Karpas-422 (cell line): ENCODE measurements around the gene WIPI1. TPM values are rescaled to one million over a fixed set of nuclear protein-coding genes. Genes with fewer than 3 reads are reported as not detected.

Source experiments
- DNase-seq: peaks from one replicate; pipeline ENCODE4 v3.0.0-alpha.2; 2015
- H2AFZ ChIP-seq: fragments of 200-600 bp; sonication (generic); 2 replicates; pipeline ENCODE4 v1.6.1; 2014; ENCODE audit warnings: antibody characterized with exemption, low read length, mixed read lengths
- H3K27ac ChIP-seq: fragments of 200-600 bp; sonication (generic); 2 replicates; pipeline ENCODE4 v1.5.1; 2014; ENCODE audit warnings: mild to moderate bottlenecking, low read length, moderate library complexity
- H3K27me3 ChIP-seq: fragments of 200-600 bp; sonication (generic); 2 replicates; pipeline ENCODE4 v1.6.1; 2014; ENCODE audit warnings: low read length, mixed read lengths
- H3K36me3 ChIP-seq: fragments of 200-600 bp; sonication (generic); 2 replicates; pipeline ENCODE4 v1.6.1; 2014; ENCODE audit warnings: low read length, mixed read lengths; ENCODE audit not compliant: insufficient read depth
- H3K4me1 ChIP-seq: fragments of 200-600 bp; sonication (generic); 2 replicates; pipeline ENCODE4 v1.6.1; 2014; ENCODE audit warnings: mild to moderate bottlenecking, low read length, mixed read lengths
- H3K4me2 ChIP-seq: fragments of 200-600 bp; sonication (generic); 2 replicates; pipeline ENCODE4 v1.6.1; 2014; ENCODE audit warnings: low read length, low read depth, mild to moderate bottlenecking; ENCODE audit not compliant: poor library complexity, severe bottlenecking
- H3K4me3 ChIP-seq: fragments of 200-600 bp; sonication (generic); 2 replicates; pipeline ENCODE4 v1.5.1; 2014; ENCODE audit warnings: mild to moderate bottlenecking, antibody characterized with exemption, low read length, mixed read lengths
- H3K79me2 ChIP-seq: fragments of 200-600 bp; sonication (generic); 2 replicates; pipeline ENCODE4 v1.6.1; 2014; ENCODE audit warnings: mild to moderate bottlenecking, low read length, mixed read lengths
- H3K9ac ChIP-seq: fragments of 200-600 bp; sonication (generic); 2 replicates; pipeline ENCODE4 v1.6.0; 2014; ENCODE audit warnings: low read length
- H3K9me2 ChIP-seq: fragments of 200-600 bp; sonication (generic), shearing (Covaris generic); replicated peaks from 2 replicates; pipeline ENCODE4 v1.6.0; 2014; ENCODE audit warnings: mild to moderate bottlenecking, low read length, moderate library complexity; ENCODE audit not compliant: insufficient read depth
- H3K9me3 ChIP-seq: fragments of 300-700, 200-600 bp; sonication (generic); 2 replicates; pipeline ENCODE4 v1.6.1; 2014; ENCODE audit warnings: low read length, mixed read lengths
- H4K20me1 ChIP-seq: fragments of 200-600 bp; sonication (generic); 2 replicates; pipeline ENCODE4 v1.6.1; 2014; ENCODE audit warnings: mild to moderate bottlenecking, antibody characterized with exemption, low read length, low read depth; ENCODE audit not compliant: insufficient read depth
- total RNA-seq: library from RNA; depleted of rRNA; stranded (reverse); fragments of >200 nt; shearing (Covaris generic); gene quantifications from 2 replicates; pipeline ENCODE4 v1.2.3, GENCODE V29; 2014; ENCODE audit warnings: low replicate concordance

The WIPI1 gene
- total RNA-seq, 1 experiment from 2014 or later, result 28.7 TPM

DNA sequence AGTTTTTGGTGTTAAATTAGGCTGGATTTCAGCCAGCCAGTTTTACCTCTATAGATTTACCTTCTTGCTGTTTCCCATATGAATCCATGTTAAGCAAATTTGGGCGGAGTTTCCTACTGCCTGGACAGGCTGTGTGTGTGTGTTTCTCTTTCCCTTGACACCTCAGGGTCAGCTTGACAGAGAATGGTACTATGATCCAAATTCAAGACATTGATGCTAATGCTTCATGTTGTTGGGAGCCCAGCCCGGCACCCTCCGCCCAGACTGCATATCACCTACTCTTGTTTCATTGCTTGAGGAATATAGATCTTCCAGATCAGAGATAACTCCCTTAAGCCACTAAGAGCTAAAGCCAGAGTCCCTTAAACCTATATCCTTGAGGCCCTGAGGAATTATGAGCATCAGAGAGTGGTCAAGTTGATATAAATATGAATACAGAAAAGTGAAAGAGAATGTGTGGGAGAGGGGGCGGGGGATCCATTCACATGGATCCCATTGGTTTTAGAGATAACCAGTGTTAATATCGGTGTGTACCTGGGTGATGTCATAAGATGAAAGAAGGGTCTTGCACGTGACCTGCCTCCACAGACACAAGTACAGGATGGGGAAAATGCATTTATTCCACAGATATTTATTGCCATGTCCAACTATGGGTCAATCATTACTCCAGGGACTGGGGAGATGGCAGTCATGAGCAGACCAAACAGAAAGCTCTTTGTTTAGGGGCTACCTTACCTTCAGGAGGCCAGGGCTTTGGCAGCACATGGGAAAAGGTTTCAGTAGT is 69.7 kb downstream of the WIPI1 start:
- H3K9me3 ChIP-seq, result no peaks in the 10 kb centered on the region
- no peak for DNase-seq
- no peak overlapping the region for H2AFZ ChIP-seq
- H3K79me2 ChIP-seq, result no peaks in the 10 kb centered on the region
- H4K20me1 ChIP-seq, result no peaks in the 10 kb centered on the region
- H3K9me2 ChIP-seq, result no peaks in the 10 kb centered on the region
- no peaks in the 10 kb centered on the region for H3K4me1 ChIP-seq
- H3K27me3 ChIP-seq, result no peaks in the 10 kb centered on the region
- H3K36me3 ChIP-seq, result no peaks in the 10 kb centered on the region
- H3K4me3 ChIP-seq, result no peak overlapping the region
- no peak overlapping the region for H3K9ac ChIP-seq
- H3K27ac ChIP-seq, result no peak overlapping the region
- no peak overlapping the region for H3K4me2 ChIP-seq

DNA sequence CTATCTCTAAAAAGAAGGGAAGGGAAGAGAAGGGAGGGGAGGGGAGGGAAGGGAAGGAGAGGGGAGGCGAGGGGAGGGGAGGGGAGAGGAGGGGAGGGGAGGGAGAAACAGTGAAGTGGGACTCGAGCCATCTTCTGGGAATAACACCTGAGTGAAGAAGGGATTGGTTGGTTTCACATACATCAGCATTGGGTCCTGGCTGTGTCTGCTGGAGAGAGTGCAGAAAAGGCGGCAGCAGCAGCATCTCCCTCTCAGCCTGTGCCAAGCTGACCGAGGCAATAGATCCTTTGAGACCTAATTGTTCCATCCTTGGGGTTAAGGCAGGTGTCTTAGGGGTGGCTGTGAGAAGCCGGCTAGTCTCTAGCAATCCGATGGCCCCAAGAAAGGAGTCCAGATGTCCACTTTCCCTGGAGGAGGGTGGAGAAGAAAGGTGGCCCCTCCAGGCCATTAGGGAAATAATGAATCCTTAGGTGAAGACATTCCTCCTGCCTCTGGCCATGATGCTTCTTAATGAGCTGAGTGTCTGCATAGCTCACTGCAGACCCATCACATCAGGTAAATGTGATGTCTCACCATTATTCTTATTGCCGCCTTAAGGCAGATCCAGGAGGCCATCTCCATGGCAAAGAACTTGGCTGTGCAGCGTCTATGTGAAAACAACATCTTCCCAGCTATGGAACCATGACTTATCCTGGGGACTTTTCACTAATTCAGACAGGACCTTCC is 71.6 kb downstream of the WIPI1 start:
- Histone ChIP-seq H3K27me3 (no peaks in the 10 kb centered on the region), H3K27ac (no peak overlapping the region), H3K79me2 (no peaks in the 10 kb centered on the region), H3K9me2 (no peaks in the 10 kb centered on the region), H2AFZ (no peak overlapping the region), H3K36me3 (no peaks in the 10 kb centered on the region), H3K9me3 (no peaks in the 10 kb centered on the region), H3K4me3 (no peak overlapping the region), H3K4me1 (no peaks in the 10 kb centered on the region), H3K4me2 (no peak overlapping the region), H4K20me1 (no peaks in the 10 kb centered on the region), H3K9ac (no peak overlapping the region)
- no peak for DNase-seq

DNA sequence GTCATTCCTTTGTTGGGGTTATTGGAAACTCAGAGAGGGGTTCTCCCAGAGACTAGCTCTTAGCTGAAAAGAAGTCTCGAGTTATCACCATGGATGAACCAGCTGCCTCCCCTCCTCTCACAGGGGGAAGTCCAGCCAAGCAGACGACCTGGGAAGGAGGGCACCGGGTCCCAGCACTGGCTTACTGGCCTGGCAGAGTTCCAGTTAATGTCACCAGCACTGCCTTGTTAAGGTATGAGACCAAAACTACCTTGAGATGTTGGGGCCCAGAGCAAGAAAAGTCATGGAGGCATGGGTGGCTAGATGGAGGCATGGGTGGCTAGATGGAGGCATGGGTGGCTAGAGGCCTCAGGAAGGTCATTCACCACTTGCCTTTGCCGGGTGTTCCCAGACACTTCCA is 72.4 kb downstream of the WIPI1 start:
- Histone ChIP-seq H3K9me3 (no peaks in the 10 kb centered on the region), H3K36me3 (no peaks in the 10 kb centered on the region), H4K20me1 (no peaks in the 10 kb centered on the region), H2AFZ (no peak overlapping the region), H3K79me2 (no peaks in the 10 kb centered on the region), H3K4me2 (no peak overlapping the region), H3K4me1 (no peaks in the 10 kb centered on the region), H3K9me2 (no peaks in the 10 kb centered on the region), H3K4me3 (no peak overlapping the region), H3K27ac (no peak overlapping the region), H3K9ac (no peak overlapping the region), H3K27me3 (no peaks in the 10 kb centered on the region)
- no peak for DNase-seq

DNA sequence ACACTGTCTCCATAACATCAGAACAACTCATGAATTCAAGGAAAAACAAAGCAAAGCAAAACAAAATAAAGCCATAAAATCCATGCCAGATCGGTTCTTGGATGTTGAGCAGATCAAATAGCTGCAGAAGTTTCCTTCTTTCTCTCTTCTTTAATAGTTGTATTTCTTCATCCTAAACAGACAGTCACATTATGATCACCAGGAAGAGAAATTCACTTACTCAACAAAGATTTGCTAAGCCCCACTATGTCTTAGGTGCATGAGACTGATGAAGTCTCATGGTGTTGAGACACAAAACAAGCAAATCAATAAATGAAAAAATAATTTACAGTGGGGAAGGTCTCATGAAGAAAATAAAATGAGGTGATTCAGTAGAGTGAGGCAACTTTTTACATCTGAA is 72.8 kb downstream of the WIPI1 start:
- Histone ChIP-seq H4K20me1 (no peaks in the 10 kb centered on the region), H3K4me2 (no peak overlapping the region), H3K4me1 (no peaks in the 10 kb centered on the region), H3K9me2 (no peaks in the 10 kb centered on the region), H3K36me3 (no peaks in the 10 kb centered on the region), H3K9ac (no peak overlapping the region), H2AFZ (no peak overlapping the region), H3K27ac (no peak overlapping the region), H3K27me3 (no peaks in the 10 kb centered on the region), H3K9me3 (no peaks in the 10 kb centered on the region), H3K79me2 (no peaks in the 10 kb centered on the region), H3K4me3 (no peak overlapping the region)
- DNase-seq, result no peak

DNA sequence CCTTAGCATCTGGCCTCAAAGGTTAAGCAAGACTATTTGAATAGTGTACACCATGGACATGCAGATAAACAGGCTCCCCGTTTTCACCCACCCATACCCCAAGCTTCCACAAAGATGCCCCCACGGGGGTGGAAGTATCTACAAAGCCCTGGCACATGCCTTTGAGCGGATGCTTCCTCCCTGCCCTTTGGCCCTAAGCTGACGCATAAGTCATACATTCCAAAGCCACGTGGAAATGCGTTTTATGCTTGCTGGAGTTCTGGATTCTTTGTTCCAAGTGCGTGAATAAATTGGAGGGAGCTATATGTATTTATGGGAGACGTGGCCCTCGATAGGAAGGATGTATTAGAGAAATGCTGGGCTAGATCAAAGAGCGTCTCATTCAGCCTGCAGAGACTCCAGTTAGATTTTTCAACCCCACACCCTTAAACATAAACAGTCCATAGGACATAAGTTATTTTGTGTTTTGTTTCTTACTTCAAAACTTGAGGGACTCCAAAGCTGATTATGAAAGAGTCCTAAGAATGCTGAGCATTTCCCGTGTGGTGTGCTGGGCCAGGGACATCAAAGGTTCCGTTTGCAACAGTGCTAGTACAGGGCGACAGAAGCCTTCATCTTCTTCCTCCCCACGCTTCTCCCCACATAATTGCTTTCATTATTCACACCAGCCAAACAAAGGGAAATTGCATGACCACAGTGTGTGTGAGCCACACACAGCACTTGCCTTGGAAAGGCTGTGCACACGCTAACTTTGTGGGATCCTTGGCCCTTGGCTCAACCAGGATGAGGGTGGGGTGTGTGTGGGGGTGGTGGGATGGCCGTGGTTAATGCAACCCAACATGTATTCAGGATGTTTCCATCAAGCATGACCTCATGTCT is 73.6 kb downstream of the WIPI1 start:
- Histone ChIP-seq H3K4me2 (no peak overlapping the region), H4K20me1 (no peaks in the 10 kb centered on the region), H3K9me2 (no peaks in the 10 kb centered on the region), H3K27me3 (no peaks in the 10 kb centered on the region), H3K9me3 (no peaks in the 10 kb centered on the region), H3K36me3 (no peaks in the 10 kb centered on the region), H3K79me2 (no peaks in the 10 kb centered on the region), H3K9ac (no peak overlapping the region), H3K4me3 (no peak overlapping the region), H3K27ac (no peak overlapping the region), H3K4me1 (no peaks in the 10 kb centered on the region), H2AFZ (no peak overlapping the region)
- no peak for DNase-seq

DNA sequence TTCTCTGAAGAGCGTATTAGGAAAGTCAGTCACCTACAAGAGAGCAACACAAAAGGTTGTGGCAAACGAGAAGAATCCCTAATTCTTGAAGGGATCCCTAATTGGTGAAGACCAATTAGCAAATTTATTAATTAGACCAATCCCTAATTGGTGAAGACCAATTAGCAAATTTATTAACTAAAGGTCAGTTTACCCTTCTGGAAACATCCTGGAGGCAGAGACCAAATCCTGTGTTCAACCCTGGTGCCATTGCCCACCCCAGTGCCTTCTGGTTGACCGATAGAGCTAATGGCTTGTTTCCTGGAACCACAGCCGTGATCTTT is 74.2 kb downstream of the WIPI1 start:
- H3K27ac ChIP-seq, result no peak overlapping the region
- H4K20me1 ChIP-seq, result no peaks in the 10 kb centered on the region
- no peak overlapping the region for H3K4me2 ChIP-seq
- no peak overlapping the region for H3K9ac ChIP-seq
- no peak overlapping the region for H2AFZ ChIP-seq
- H3K36me3 ChIP-seq, result no peaks in the 10 kb centered on the region
- H3K9me3 ChIP-seq, result no peaks in the 10 kb centered on the region
- H3K4me1 ChIP-seq, result no peaks in the 10 kb centered on the region
- DNase-seq, result no peak
- no peaks in the 10 kb centered on the region for H3K27me3 ChIP-seq
- H3K9me2 ChIP-seq, result no peaks in the 10 kb centered on the region
- no peak overlapping the region for H3K4me3 ChIP-seq
- no peaks in the 10 kb centered on the region for H3K79me2 ChIP-seq

DNA sequence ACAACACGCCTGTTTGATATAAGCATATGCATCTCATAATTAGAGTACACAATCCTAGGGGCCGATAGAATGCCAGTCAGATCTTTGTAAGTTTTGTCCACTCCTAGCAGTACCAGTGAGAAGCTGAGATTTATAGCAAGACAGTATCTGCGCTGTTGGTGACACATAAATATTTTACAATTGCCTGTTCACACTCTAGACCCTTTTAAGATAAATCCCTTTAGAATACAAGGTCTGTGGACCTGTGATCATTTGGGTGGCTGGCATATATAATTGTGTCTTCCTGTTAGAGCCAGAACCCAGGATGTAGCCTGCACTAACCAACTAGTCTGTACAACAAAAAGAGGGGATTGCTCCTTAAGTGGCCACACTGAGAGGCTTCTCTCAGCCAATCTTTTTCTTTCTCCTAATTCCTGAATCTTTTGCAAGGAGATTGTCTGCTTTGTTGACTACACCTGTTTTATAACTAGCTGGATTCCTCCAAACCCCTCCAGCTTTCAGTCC is 74.7 kb downstream of the WIPI1 start:
- Histone ChIP-seq H3K27me3 (no peaks in the 10 kb centered on the region), H3K9ac (no peak overlapping the region), H2AFZ (no peak overlapping the region), H3K36me3 (no peaks in the 10 kb centered on the region), H3K4me3 (no peak overlapping the region), H3K79me2 (no peaks in the 10 kb centered on the region), H3K4me2 (no peak overlapping the region), H3K4me1 (no peaks in the 10 kb centered on the region), H3K27ac (no peak overlapping the region), H3K9me3 (no peaks in the 10 kb centered on the region), H3K9me2 (no peaks in the 10 kb centered on the region), H4K20me1 (no peaks in the 10 kb centered on the region)
- DNase-seq, result no peak
